Neural progenitor cell (in vitro differentiated cells): ENCODE data around the gene INPP4B.

Experiments
- EZH2 ChIP-seq: fragments of 200-600 bp; sonication (generic); IDR thresholded peaks from 2 replicates; pipeline ENCODE4 v1.6.1; 2017; ENCODE audit warnings: antibody characterized with exemption, mild to moderate bottlenecking, moderate library complexity
- TF ChIP-seq, protein P1 (sequence below): fragments of 200-600 bp; sonication (generic); IDR thresholded peaks from 2 replicates; pipeline ENCODE4 v1.5.1; 2017; ENCODE audit warnings: antibody characterized with exemption, mild to moderate bottlenecking

DNA sequence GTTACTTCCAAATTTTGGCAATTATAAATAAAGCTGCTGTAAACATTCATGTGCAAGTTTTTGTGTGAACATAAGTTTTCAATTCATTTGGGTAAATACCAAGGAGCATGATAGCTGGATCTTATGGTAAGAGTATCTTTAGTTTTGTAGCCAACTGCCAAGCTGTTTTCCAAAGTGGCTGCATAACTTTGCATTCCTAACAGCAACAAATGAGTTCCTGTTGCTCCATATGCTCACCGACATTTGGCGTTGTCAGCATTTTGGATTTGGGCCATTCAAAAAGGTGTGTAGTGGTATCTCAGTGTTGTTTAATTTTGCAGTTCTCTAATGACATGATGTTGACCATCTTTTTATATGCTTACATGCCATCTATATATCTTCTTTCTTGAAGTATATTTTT lies 208.5 kb downstream of the INPP4B start:
- TF ChIP-seq, protein P1, sequence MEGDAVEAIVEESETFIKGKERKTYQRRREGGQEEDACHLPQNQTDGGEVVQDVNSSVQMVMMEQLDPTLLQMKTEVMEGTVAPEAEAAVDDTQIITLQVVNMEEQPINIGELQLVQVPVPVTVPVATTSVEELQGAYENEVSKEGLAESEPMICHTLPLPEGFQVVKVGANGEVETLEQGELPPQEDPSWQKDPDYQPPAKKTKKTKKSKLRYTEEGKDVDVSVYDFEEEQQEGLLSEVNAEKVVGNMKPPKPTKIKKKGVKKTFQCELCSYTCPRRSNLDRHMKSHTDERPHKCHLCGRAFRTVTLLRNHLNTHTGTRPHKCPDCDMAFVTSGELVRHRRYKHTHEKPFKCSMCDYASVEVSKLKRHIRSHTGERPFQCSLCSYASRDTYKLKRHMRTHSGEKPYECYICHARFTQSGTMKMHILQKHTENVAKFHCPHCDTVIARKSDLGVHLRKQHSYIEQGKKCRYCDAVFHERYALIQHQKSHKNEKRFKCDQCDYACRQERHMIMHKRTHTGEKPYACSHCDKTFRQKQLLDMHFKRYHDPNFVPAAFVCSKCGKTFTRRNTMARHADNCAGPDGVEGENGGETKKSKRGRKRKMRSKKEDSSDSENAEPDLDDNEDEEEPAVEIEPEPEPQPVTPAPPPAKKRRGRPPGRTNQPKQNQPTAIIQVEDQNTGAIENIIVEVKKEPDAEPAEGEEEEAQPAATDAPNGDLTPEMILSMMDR, result no peak
- TF ChIP-seq EZH2, result no peak
